ENCODE data around the gene FUOM.
A peak's percentile ranks its signal among the peaks of the same experiment; 100 is the strongest.

Gene FUOM

DNA sequence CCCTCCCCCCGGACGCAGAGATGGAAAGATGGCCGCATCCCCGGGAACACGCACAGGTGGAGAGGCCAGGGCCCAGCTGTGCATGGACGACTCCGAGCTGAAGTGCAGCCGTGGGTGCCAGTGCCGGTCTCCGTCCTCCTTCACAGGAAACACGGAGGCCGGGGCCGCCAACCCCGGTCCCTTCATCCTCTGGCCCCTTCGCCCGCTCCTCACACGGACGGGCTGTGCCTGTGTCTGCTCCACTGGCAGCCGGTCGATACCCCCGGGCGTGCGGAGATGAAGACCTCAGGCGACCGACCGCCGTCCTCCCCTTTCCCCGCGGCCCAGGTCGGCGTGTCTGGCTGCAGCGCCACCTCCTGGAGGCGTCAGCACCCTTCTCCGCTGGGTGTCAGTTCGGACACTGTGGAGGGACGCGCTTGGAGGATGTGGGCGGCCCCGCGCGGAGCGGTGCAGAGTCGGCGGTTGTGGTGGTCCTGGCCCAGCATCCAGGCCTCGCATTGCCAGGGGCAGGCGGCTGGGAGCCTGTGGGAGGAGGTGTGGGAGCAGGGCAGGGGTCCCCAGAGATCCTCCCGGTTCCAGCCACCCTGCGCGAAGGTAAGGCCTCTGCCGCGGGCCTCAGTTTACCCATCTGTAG is 39.2 kb downstream of the FUOM start:
- peaks cover 0 to 13% (median 11%) of the 10 kb centered on the region in 11 experiments; a peak in 14 of 22 replicates for H3K27me3 ChIP-seq
- peaks cover 0 to 24% (median 16%) of the 10 kb centered on the region in 10 experiments; a peak in 16 of 20 replicates for H3K4me1 ChIP-seq
- peak overlapping the region in 9 of 11 experiments; percentile 15 to 73 (median 62); a peak in 15 of 22 replicates for H3K9ac ChIP-seq
- TF ChIP-seq Cebpa-rat (IDR thresholded peaks at IDR 0.05), result no peak
- H3K4me2 ChIP-seq, result peak overlapping the region; percentile 72 to 93 (median 87)
- H3K4me3 ChIP-seq, result peak overlapping the region; percentile 42 to 67 (median 50); a peak in 17 of 20 replicates
- H3K36me3 ChIP-seq, result no peaks in the 10 kb centered on the region
- peaks cover 0 to 7% (median 0%) of the 10 kb centered on the region in 11 experiments; a peak in 2 of 22 replicates for H4K20me1 ChIP-seq
- no peak overlapping the region for H3K27ac ChIP-seq
- H3K9me3 ChIP-seq (replicated peaks in 1 of 11), result peaks cover 7 to 18% (median 12%) of the 10 kb centered on the region in 11 experiments

DNA sequence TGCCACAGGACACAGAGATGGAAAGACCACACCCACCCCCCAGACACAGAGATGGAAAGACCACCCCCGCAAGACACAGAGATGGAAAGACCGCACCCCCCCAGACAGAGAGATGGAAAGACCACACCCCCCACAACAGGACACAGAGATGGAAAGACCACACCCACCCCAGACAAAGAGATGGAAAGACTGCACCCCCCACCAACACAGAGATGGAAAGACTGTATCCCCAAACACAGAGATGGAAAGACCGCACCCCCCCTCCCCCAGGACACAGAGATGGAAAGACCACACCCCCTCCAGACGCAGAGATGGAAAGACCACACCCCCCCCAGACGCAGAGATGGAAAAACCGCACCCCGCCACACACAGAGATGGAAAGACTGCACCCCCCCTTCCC is 41.1 kb downstream of the FUOM start:
- Histone ChIP-seq H3K4me3 (no peak overlapping the region), H3K4me1 (peaks cover 0 to 36% (median 23%) of the 10 kb centered on the region in 10 experiments; a peak in 15 of 20 replicates), H3K27ac (no peak overlapping the region), H3K36me3 (peaks cover 14 to 18% (median 15%) of the 10 kb centered on the region in 11 experiments), H3K4me2 (no peak overlapping the region), H3K27me3 (peaks cover 0 to 13% (median 11%) of the 10 kb centered on the region in 11 experiments; a peak in 14 of 22 replicates), H3K9ac (no peak overlapping the region), H4K20me1 (peaks cover 0 to 22% (median 8%) of the 10 kb centered on the region in 11 experiments; a peak in 10 of 22 replicates), H3K9me3 (replicated peaks in 1 of 11) (peaks cover 7 to 18% (median 12%) of the 10 kb centered on the region in 11 experiments)
- TF ChIP-seq Cebpa-rat (IDR thresholded peaks at IDR 0.05), result no peak

DNA sequence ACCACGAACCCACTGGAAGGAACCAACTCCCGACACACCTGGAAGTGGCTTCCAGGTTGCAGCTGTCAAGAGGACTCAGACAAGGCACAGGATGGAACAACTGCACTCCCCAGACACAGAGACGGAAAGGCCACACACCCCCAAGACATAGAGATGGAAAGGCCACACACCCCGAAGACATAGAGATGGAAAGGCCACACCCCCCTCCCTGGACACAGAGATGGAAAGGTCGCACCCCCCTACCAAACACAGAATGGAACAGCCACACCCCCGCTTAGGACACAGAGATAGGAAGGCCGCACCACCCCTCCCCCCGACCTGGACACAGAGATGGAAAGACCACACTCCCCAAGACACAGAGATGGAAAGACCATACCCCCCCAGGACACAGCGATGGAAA is 41.6 kb downstream of the FUOM start:
- TF ChIP-seq Cebpa-rat (IDR thresholded peaks at IDR 0.05), result no peak
- peaks cover 0 to 24% (median 11%) of the 10 kb centered on the region in 11 experiments; a peak in 10 of 22 replicates for H4K20me1 ChIP-seq

DNA sequence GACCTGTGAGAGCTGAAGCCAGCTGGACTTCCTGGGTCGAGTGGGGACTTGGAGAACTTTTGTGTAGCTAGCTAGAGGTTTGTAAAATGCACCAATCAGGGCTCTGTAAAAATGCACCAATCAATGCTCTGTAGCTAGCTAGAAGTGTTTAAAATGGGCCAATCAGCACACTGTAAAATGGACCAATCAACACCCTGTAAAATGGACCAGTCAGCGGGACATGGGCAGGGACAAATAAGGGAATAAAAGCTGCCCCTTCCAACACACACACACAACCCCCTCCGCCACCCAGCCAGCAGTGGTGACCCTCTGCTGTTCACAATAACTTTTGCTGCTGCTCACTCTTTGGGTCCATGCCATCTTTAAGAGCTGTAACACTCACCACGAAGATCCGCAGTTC is 42.0 kb downstream of the FUOM start:
- H3K4me3 ChIP-seq, result no peak overlapping the region
- H3K9ac ChIP-seq, result no peak overlapping the region
- H3K9me3 ChIP-seq (replicated peaks in 1 of 11), result peaks cover 2 to 12% (median 5%) of the 10 kb centered on the region in 11 experiments
- TF ChIP-seq Cebpa-rat (IDR thresholded peaks at IDR 0.05), result no peak
- no peak overlapping the region for H3K4me2 ChIP-seq
- H3K4me1 ChIP-seq, result peaks cover 0 to 36% (median 23%) of the 10 kb centered on the region in 10 experiments; a peak in 15 of 20 replicates
- peaks cover 0 to 28% (median 11%) of the 10 kb centered on the region in 11 experiments; a peak in 10 of 22 replicates for H4K20me1 ChIP-seq
- peaks cover 21 to 27% (median 23%) of the 10 kb centered on the region in 11 experiments for H3K36me3 ChIP-seq
- H3K27ac ChIP-seq, result no peak overlapping the region
- H3K27me3 ChIP-seq, result peaks cover 0 to 13% (median 11%) of the 10 kb centered on the region in 11 experiments; a peak in 14 of 22 replicates

More for the DNA sequence above, 41.6 kb downstream of the FUOM start:
- H3K9me3 ChIP-seq (replicated peaks in 1 of 11), result peaks cover 6 to 16% (median 10%) of the 10 kb centered on the region in 11 experiments
- H3K27me3 ChIP-seq, result peaks cover 0 to 13% (median 11%) of the 10 kb centered on the region in 11 experiments; a peak in 14 of 22 replicates
- H3K9ac ChIP-seq, result no peak overlapping the region
- no peak overlapping the region for H3K4me3 ChIP-seq
- no peak overlapping the region for H3K27ac ChIP-seq
- no peak overlapping the region for H3K4me2 ChIP-seq
- H3K36me3 ChIP-seq, result peaks cover 18 to 23% (median 19%) of the 10 kb centered on the region in 11 experiments
- peaks cover 0 to 36% (median 23%) of the 10 kb centered on the region in 10 experiments; a peak in 15 of 20 replicates for H3K4me1 ChIP-seq

DNA sequence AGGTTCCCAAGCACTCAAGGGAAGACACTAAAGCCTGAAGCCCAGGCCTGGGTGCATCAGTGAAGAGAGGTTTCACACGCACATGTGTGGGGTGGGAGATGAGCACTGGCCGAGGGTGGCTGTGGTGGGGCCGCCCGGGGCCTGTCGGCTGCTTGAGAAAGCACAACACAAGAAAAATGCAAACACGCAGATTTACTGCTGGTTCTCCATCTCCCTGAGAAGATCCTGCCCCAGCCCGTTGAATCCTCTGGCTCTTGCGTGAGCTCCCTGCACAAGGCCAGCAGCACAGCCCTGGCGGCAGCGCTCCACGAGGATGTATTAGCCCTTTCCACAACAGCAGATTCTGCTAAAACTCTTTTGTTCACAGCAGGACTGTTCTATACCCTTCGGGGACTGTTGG is 42.9 kb downstream of the FUOM start:
- Histone ChIP-seq H3K27me3 (peaks cover 0 to 13% (median 11%) of the 10 kb centered on the region in 11 experiments; a peak in 14 of 22 replicates), H3K4me2 (peak overlapping the region in 7 of 11 experiments; percentile 43 to 82 (median 71); a peak in 10 of 22 replicates), H3K36me3 (peaks cover 31 to 37% (median 33%) of the 10 kb centered on the region in 11 experiments), H3K9ac (no peak overlapping the region), H3K9me3 (replicated peaks in 1 of 11) (peaks cover 0 to 7% (median 0%) of the 10 kb centered on the region in 11 experiments; a peak in 6 of 22 replicates), H3K4me3 (no peak overlapping the region), H3K27ac (no peak overlapping the region), H3K4me1 (peaks cover under 1 to 43% (median 28%) of the 10 kb centered on the region in 10 experiments; a peak in 19 of 20 replicates), H4K20me1 (peaks cover 0 to 37% (median 19%) of the 10 kb centered on the region in 11 experiments; a peak in 16 of 22 replicates)
- TF ChIP-seq Cebpa-rat (IDR thresholded peaks at IDR 0.05), result no peak

DNA sequence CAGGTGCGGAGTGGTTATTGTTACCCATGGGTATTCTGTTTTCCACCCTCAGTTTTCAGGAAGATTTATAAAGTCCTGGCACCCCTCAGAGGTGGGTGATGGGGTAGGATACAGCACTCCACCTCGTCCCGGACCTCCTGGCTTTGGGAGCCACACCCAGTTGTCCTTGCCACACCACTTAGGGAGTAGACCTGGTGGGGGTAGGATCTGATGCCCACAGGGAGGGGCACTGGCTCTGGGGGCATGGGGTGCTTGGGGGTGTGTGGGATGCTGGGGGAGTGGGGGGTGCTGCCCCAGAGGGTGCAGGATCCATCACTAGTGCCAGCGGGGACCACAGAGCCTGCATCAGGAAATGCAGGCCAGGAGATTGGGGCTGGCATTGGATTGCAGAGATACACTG is 44.6 kb downstream of the FUOM start:
- Histone ChIP-seq H3K9ac (peak overlapping the region in 3 of 11 experiments; percentile 33 to 50 (median 49); a peak in 2 of 22 replicates), H3K4me1 (peaks cover 8 to 44% (median 35%) of the 10 kb centered on the region in 10 experiments), H3K4me2 (peak overlapping the region in 4 of 11 experiments; percentile 71 to 82 (median 74); a peak in 8 of 22 replicates), H3K36me3 (peaks cover 31 to 42% (median 38%) of the 10 kb centered on the region in 11 experiments), H3K27me3 (no peaks in the 10 kb centered on the region), H3K4me3 (no peak overlapping the region), H3K9me3 (replicated peaks in 1 of 11) (peaks cover 0 to 7% (median 0%) of the 10 kb centered on the region in 11 experiments; a peak in 6 of 22 replicates), H4K20me1 (peaks cover 0 to 49% (median 27%) of the 10 kb centered on the region in 11 experiments; a peak in 19 of 22 replicates), H3K27ac (no peak overlapping the region)
- no peak for TF ChIP-seq Cebpa-rat (IDR thresholded peaks at IDR 0.05)

DNA sequence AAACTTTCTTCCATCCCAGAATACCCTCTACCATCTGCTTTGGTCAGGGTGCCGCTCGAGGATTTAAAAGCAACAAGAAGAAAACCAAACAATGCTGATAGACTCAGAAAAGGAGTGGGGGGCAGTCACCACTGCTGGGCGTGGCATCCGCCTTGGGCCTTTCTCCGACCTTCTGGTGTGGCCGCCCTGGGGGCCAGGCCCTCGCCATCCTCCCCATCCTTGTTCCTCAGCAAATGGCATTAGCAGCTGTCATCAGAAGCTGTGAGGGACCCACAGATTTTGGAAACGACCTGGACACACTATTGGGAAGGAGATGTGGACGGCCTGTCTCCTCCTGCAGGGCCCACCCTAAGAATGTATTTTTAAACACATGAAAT is 45.1 kb downstream of the FUOM start:
- Histone ChIP-seq H4K20me1 (peaks cover 3 to 53% (median 31%) of the 10 kb centered on the region in 11 experiments; a peak in 20 of 22 replicates), H3K36me3 (peaks cover 31 to 42% (median 38%) of the 10 kb centered on the region in 11 experiments), H3K27me3 (no peaks in the 10 kb centered on the region), H3K4me2 (peak overlapping the region in 4 of 11 experiments; percentile 71 to 82 (median 74); a peak in 5 of 22 replicates), H3K9ac (peak overlapping the region in 4 of 11 experiments; percentile 2 to 50 (median 21); a peak in 1 of 22 replicates), H3K4me1 (peaks cover 8 to 46% (median 37%) of the 10 kb centered on the region in 10 experiments), H3K27ac (no peak overlapping the region), H3K4me3 (no peak overlapping the region), H3K9me3 (replicated peaks in 1 of 11) (peaks cover 0 to 7% (median 0%) of the 10 kb centered on the region in 11 experiments; a peak in 6 of 22 replicates)
- no peak for TF ChIP-seq Cebpa-rat (IDR thresholded peaks at IDR 0.05)

DNA sequence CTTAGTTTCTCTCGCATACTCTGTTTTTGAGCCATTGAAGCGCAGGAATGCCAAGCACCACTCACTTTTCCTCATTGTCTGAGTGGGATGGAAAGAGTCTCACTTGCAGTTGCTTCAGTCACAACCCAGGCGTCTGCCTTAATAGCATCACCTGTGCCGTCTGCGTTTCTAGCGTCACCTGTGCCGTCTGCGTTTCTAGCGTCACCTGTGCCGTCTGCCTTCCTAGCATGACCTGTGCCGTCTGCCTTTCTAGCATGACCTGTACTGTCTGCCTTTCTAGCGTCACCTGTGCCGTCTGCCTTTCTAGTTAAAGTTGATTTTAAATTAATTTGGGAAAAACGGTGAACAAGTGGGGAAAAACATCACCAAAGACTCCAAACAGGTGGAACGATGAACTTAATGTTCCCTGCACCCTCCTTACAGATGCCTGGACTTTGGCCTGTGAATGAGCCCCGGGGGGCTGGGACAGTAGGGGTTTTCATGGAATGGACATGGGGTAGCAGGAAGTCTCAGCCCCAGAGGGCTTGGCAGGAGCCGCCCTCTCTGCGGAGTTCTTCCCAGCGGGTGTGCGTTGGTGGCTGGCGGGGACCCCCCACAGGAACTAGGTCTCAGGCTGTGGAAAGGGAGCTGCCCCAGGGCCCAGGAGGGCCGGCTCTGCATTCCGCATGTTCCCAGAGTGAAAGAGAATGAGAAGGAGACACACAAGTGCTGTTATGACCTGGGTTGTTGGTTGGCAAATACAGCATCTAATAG is 45.6 kb downstream of the FUOM start:
- no peak for TF ChIP-seq Cebpa-rat (IDR thresholded peaks at IDR 0.05)
- peaks cover 0 to 7% (median 0%) of the 10 kb centered on the region in 11 experiments; a peak in 6 of 22 replicates for H3K9me3 ChIP-seq (replicated peaks in 1 of 11)
- peaks cover 9 to 59% (median 37%) of the 10 kb centered on the region in 11 experiments; a peak in 20 of 22 replicates for H4K20me1 ChIP-seq
- peaks cover 14 to 51% (median 42%) of the 10 kb centered on the region in 10 experiments for H3K4me1 ChIP-seq
- H3K27me3 ChIP-seq, result no peaks in the 10 kb centered on the region
- H3K27ac ChIP-seq, result no peak overlapping the region
- H3K4me3 ChIP-seq, result no peak overlapping the region
- peak overlapping the region in 4 of 11 experiments; percentile 2 to 24 (median 11); a peak in 3 of 22 replicates for H3K9ac ChIP-seq
- peaks cover 31 to 42% (median 38%) of the 10 kb centered on the region in 11 experiments for H3K36me3 ChIP-seq
- H3K4me2 ChIP-seq, result peak overlapping the region in 1 of 11 experiments; percentile 3; a peak in 2 of 22 replicates

Measured in BLaER1 treated with 17β-estradiol and CSF1 and Interleukin-3, amounts not matched to agents 10 nM and 100 nM (cell line).